ENCODE results near the gene MIA3.

- TF ChIP-seq EP300 (IDR thresholded peaks at IDR 0.05) = no peak
- no peak for TF ChIP-seq POLR2A (IDR thresholded peaks at IDR 0.05)
Measured at GRCh38 chr1:222623458-222623857, 5.6 kb downstream of the MIA3 start.
